Measurements from ENCODE around the gene PLSCR3.

The PLSCR3 gene

GRCh38 chr17:7419819-7420610 is 25.7 kb upstream of the PLSCR3 start, which contains the start of gene SPEM1:
Gene SPEM1, plus strand, starts transcription at chr17:7420324. Its CDS starts 61 bp downstream, at chr17:7420385.
- Histone ChIP-seq H3K27me3 (ENCODE audit: insufficient read depth, low read length) (no peaks in the 10 kb centered on the region), H3K4me3 (ENCODE audit: low read length) (no peak within 1 kb of the TSS), H2AFZ (ENCODE audit: low read depth, low read length) (no peak within 1 kb of the TSS), H3K36me3 (ENCODE audit: insufficient read depth, low read length) (peaks cover 21% of the 10 kb centered on the region), H3K9me3 (ENCODE audit: low read length) (no peaks in the 10 kb centered on the region), H3K4me1 (ENCODE audit: insufficient read depth, low read length) (peaks cover 39% of the 10 kb centered on the region)

- H3K9me3 ChIP-seq (ENCODE audit: low read length), result no peaks in the 10 kb centered on the region
- no peak overlapping the region for H2AFZ ChIP-seq (ENCODE audit: low read depth, low read length)
- H3K4me3 ChIP-seq (ENCODE audit: low read length), result no peak overlapping the region
- peaks cover 34% of the 10 kb centered on the region for H3K36me3 ChIP-seq (ENCODE audit: insufficient read depth, low read length)
- H3K27me3 ChIP-seq (ENCODE audit: insufficient read depth, low read length), result no peaks in the 10 kb centered on the region
- H3K4me1 ChIP-seq (ENCODE audit: insufficient read depth, low read length), result peaks cover 39% of the 10 kb centered on the region
Measured at GRCh38 chr17:7418472-7419152, 24.3 kb upstream of the PLSCR3 start.

GRCh38 chr17:7417056-7417655 is 22.8 kb upstream of the PLSCR3 start:
- Histone ChIP-seq H3K4me3 (ENCODE audit: low read length) (no peak overlapping the region), H3K4me1 (ENCODE audit: insufficient read depth, low read length) (peaks cover 39% of the 10 kb centered on the region), H2AFZ (ENCODE audit: low read depth, low read length) (no peak overlapping the region), H3K27me3 (ENCODE audit: insufficient read depth, low read length) (no peaks in the 10 kb centered on the region), H3K36me3 (ENCODE audit: insufficient read depth, low read length) (peaks cover 44% of the 10 kb centered on the region), H3K9me3 (ENCODE audit: low read length) (no peaks in the 10 kb centered on the region)

- no peaks in the 10 kb centered on the region for H3K9me3 ChIP-seq (ENCODE audit: low read length)
- no peaks in the 10 kb centered on the region for H3K27me3 ChIP-seq (ENCODE audit: insufficient read depth, low read length)
- peaks cover 36% of the 10 kb centered on the region for H3K4me1 ChIP-seq (ENCODE audit: insufficient read depth, low read length)
- H2AFZ ChIP-seq (ENCODE audit: low read depth, low read length), result no peak overlapping the region
- peaks cover 46% of the 10 kb centered on the region for H3K36me3 ChIP-seq (ENCODE audit: insufficient read depth, low read length)
- no peak overlapping the region for H3K4me3 ChIP-seq (ENCODE audit: low read length)
Measured at GRCh38 chr17:7416323-7416722, 22.0 kb upstream of the PLSCR3 start.

- H3K36me3 ChIP-seq (ENCODE audit: insufficient read depth, low read length), result peaks cover 48% of the 10 kb centered on the region
- H3K4me3 ChIP-seq (ENCODE audit: low read length), result no peak overlapping the region
- no peak overlapping the region for H2AFZ ChIP-seq (ENCODE audit: low read depth, low read length)
- no peaks in the 10 kb centered on the region for H3K9me3 ChIP-seq (ENCODE audit: low read length)
- no peaks in the 10 kb centered on the region for H3K27me3 ChIP-seq (ENCODE audit: insufficient read depth, low read length)
- H3K4me1 ChIP-seq (ENCODE audit: insufficient read depth, low read length), result peaks cover 31% of the 10 kb centered on the region
Measured at GRCh38 chr17:7415784-7416183, 21.5 kb upstream of the PLSCR3 start.

GRCh38 chr17:7414837-7415236 is 20.5 kb upstream of the PLSCR3 start:
- Histone ChIP-seq H3K4me1 (ENCODE audit: insufficient read depth, low read length) (peaks cover 21% of the 10 kb centered on the region), H3K36me3 (ENCODE audit: insufficient read depth, low read length) (peaks cover 57% of the 10 kb centered on the region)

GRCh38 chr17:7413346-7413985 is 19.1 kb upstream of the PLSCR3 start:
- H3K27me3 ChIP-seq (ENCODE audit: insufficient read depth, low read length), result no peaks in the 10 kb centered on the region
- H3K4me3 ChIP-seq (ENCODE audit: low read length), result no peak overlapping the region
- no peak overlapping the region for H2AFZ ChIP-seq (ENCODE audit: low read depth, low read length)
- H3K9me3 ChIP-seq (ENCODE audit: low read length), result no peaks in the 10 kb centered on the region
- H3K36me3 ChIP-seq (ENCODE audit: insufficient read depth, low read length), result peaks cover 71% of the 10 kb centered on the region
- peaks cover 8% of the 10 kb centered on the region for H3K4me1 ChIP-seq (ENCODE audit: insufficient read depth, low read length)

More at GRCh38 chr17:7414837-7415236, 20.5 kb upstream of the PLSCR3 start:
- Histone ChIP-seq H3K4me3 (ENCODE audit: low read length) (no peak overlapping the region), H3K9me3 (ENCODE audit: low read length) (no peaks in the 10 kb centered on the region), H3K27me3 (ENCODE audit: insufficient read depth, low read length) (no peaks in the 10 kb centered on the region), H2AFZ (ENCODE audit: low read depth, low read length) (no peak overlapping the region)

- peaks cover 63% of the 10 kb centered on the region for H3K36me3 ChIP-seq (ENCODE audit: insufficient read depth, low read length)
- H3K4me3 ChIP-seq (ENCODE audit: low read length), result no peak overlapping the region
- H3K27me3 ChIP-seq (ENCODE audit: insufficient read depth, low read length), result no peaks in the 10 kb centered on the region
- peaks cover 10% of the 10 kb centered on the region for H3K4me1 ChIP-seq (ENCODE audit: insufficient read depth, low read length)
- H2AFZ ChIP-seq (ENCODE audit: low read depth, low read length), result no peak overlapping the region
- H3K9me3 ChIP-seq (ENCODE audit: low read length), result no peaks in the 10 kb centered on the region
Measured at GRCh38 chr17:7411427-7411750, 17.1 kb upstream of the PLSCR3 start.

- Histone ChIP-seq H3K36me3 (ENCODE audit: insufficient read depth, low read length) (peaks cover 61% of the 10 kb centered on the region), H3K9me3 (ENCODE audit: low read length) (no peaks in the 10 kb centered on the region)
Measured at GRCh38 chr17:7410634-7411426, 16.5 kb upstream of the PLSCR3 start.

GRCh38 chr17:7409716-7410115 is 15.4 kb upstream of the PLSCR3 start:
- Histone ChIP-seq H3K4me3 (ENCODE audit: low read length) (no peak overlapping the region), H3K9me3 (ENCODE audit: low read length) (no peaks in the 10 kb centered on the region), H3K27me3 (ENCODE audit: insufficient read depth, low read length) (no peaks in the 10 kb centered on the region), H3K4me1 (ENCODE audit: insufficient read depth, low read length) (peaks cover 19% of the 10 kb centered on the region), H3K36me3 (ENCODE audit: insufficient read depth, low read length) (peaks cover 50% of the 10 kb centered on the region), H2AFZ (ENCODE audit: low read depth, low read length) (no peak overlapping the region)

More at GRCh38 chr17:7410634-7411426, 16.5 kb upstream of the PLSCR3 start:
- Histone ChIP-seq H2AFZ (ENCODE audit: low read depth, low read length) (no peak overlapping the region), H3K27me3 (ENCODE audit: insufficient read depth, low read length) (no peaks in the 10 kb centered on the region), H3K4me3 (ENCODE audit: low read length) (no peak overlapping the region), H3K4me1 (ENCODE audit: insufficient read depth, low read length) (peaks cover 16% of the 10 kb centered on the region)

- Histone ChIP-seq H3K4me1 (ENCODE audit: insufficient read depth, low read length) (peaks cover 19% of the 10 kb centered on the region), H3K9me3 (ENCODE audit: low read length) (no peaks in the 10 kb centered on the region), H2AFZ (ENCODE audit: low read depth, low read length) (no peak overlapping the region), H3K36me3 (ENCODE audit: insufficient read depth, low read length) (peaks cover 42% of the 10 kb centered on the region), H3K27me3 (ENCODE audit: insufficient read depth, low read length) (no peaks in the 10 kb centered on the region), H3K4me3 (ENCODE audit: low read length) (no peak overlapping the region)
Measured at GRCh38 chr17:7408863-7409262, 14.5 kb upstream of the PLSCR3 start.

GRCh38 chr17:7408252-7408727 is 14.0 kb upstream of the PLSCR3 start:
- H3K27me3 ChIP-seq (ENCODE audit: insufficient read depth, low read length), result no peaks in the 10 kb centered on the region
- H3K4me1 ChIP-seq (ENCODE audit: insufficient read depth, low read length), result peaks cover 20% of the 10 kb centered on the region
- no peaks in the 10 kb centered on the region for H3K9me3 ChIP-seq (ENCODE audit: low read length)
- peaks cover 38% of the 10 kb centered on the region for H3K36me3 ChIP-seq (ENCODE audit: insufficient read depth, low read length)
- no peak overlapping the region for H2AFZ ChIP-seq (ENCODE audit: low read depth, low read length)
- no peak overlapping the region for H3K4me3 ChIP-seq (ENCODE audit: low read length)
